GM23338 (cell line): Measurements from ENCODE around the gene ST8SIA1. TPM values are rescaled to one million over a fixed set of nuclear protein-coding genes. Genes with fewer than 3 reads are reported as not detected.

ENCODE experiments used
- ATAC-seq: fragments of 200-7000 bp; cut with Tn5 transposase; 3 replicates; pipeline ENCODE4 v1.9.1; 2020
- DNase-seq: peaks from one replicate; pipeline ENCODE4 v3.0.0-alpha.2; 2015; ENCODE audit warnings: low spot score
- H2AFZ ChIP-seq: fragments of 200-600 bp; sonication (generic); 2 replicates; pipeline ENCODE4 v1.8.0; 2016; ENCODE audit warnings: antibody characterized with exemption, mild to moderate bottlenecking, moderate library complexity
- H3F3A ChIP-seq: fragments of 200-600 bp; sonication (generic); replicated peaks from 2 replicates; pipeline ENCODE4 v1.8.0; 2017; ENCODE audit warnings: antibody characterized with exemption, mixed run types, low read depth
- H3K27ac ChIP-seq: fragments of 200-600 bp; sonication (generic); 2 replicates; pipeline ENCODE4 v1.6.1; 2016; ENCODE audit warnings: low read depth
- H3K27me3 ChIP-seq: fragments of 200-600 bp; sonication (generic); 2 replicates; pipeline ENCODE4 v1.8.0; 2016; ENCODE audit warnings: mild to moderate bottlenecking, mixed run types, moderate library complexity; ENCODE audit not compliant: insufficient read depth
- H3K36me3 ChIP-seq: fragments of 200-600 bp; sonication (generic); 2 replicates; pipeline ENCODE4 v1.8.0; 2016; ENCODE audit warnings: mild to moderate bottlenecking; ENCODE audit not compliant: insufficient read depth
- H3K4me1 ChIP-seq: fragments of 200-600 bp; sonication (generic); 2 replicates; pipeline ENCODE4 v1.8.0; 2016; ENCODE audit warnings: mild to moderate bottlenecking, moderate library complexity; ENCODE audit not compliant: insufficient read depth
- H3K4me2 ChIP-seq: fragments of 200-600 bp; sonication (generic); 2 replicates; pipeline ENCODE4 v1.7.1; 2017; ENCODE audit warnings: mixed run types
- H3K4me3 ChIP-seq: fragments of 200-600 bp; sonication (generic); 2 replicates; pipeline ENCODE4 v1.6.1; 2016; ENCODE audit warnings: mixed run types
- H3K79me2 ChIP-seq: fragments of 200-600 bp; sonication (generic); replicated peaks from 2 replicates; pipeline ENCODE4 v1.8.0; 2017; ENCODE audit warnings: mild to moderate bottlenecking; ENCODE audit not compliant: insufficient read depth
- H3K9me2 ChIP-seq: fragments of 200-600 bp; sonication (generic); 2 replicates; pipeline ENCODE4 v1.8.0; 2017; ENCODE audit not compliant: insufficient read depth
- H4K20me1 ChIP-seq: fragments of 200-600 bp; sonication (generic); replicated peaks from 2 replicates; pipeline ENCODE4 v1.8.0; 2017; ENCODE audit warnings: mild to moderate bottlenecking; ENCODE audit not compliant: insufficient read depth
- H3K27ac Mint-ChIP-seq: 2 replicates; pipeline ENCODE4 v1.8.0; 2020; ENCODE audit warnings: inconsistent platforms, mild to moderate bottlenecking, moderate library complexity, mixed read lengths
- H3K27me3 Mint-ChIP-seq: 3 replicates; pipeline ENCODE4 v1.8.0; 2022; ENCODE audit warnings: low read depth, mild to moderate bottlenecking, moderate library complexity, mixed read lengths, inconsistent platforms; ENCODE audit not compliant: insufficient read depth, poor library complexity
- H3K36me3 Mint-ChIP-seq: 3 replicates; pipeline ENCODE4 v1.8.0; 2021; ENCODE audit warnings: low read depth, mild to moderate bottlenecking, inconsistent platforms, moderate library complexity, mixed read lengths
- H3K4me1 Mint-ChIP-seq: 3 replicates; pipeline ENCODE4 v1.8.0; 2020; ENCODE audit warnings: mild to moderate bottlenecking, inconsistent platforms, mixed read lengths
- H3K4me3 Mint-ChIP-seq: 3 replicates; pipeline ENCODE4 v1.8.0; 2021; ENCODE audit warnings: moderate library complexity, mild to moderate bottlenecking, inconsistent platforms, mixed read lengths
- H3K9me3 Mint-ChIP-seq: 3 replicates; pipeline ENCODE4 v1.8.0; 2020; ENCODE audit warnings: moderate library complexity, mild to moderate bottlenecking, inconsistent platforms, mixed read lengths
- CREB1 ChIP-seq: fragments of 250-450 bp; sonication (Bioruptor Pico); IDR thresholded peaks from 2 replicates; pipeline ENCODE4 v1.5.0; 2020; ENCODE audit warnings: low read depth, mild to moderate bottlenecking, moderate library complexity
- EZH2phosphoT487 ChIP-seq: fragments of 200-600 bp; sonication (generic); IDR thresholded peaks from one replicate; pipeline ENCODE4 v1.8.1; 2018; ENCODE audit warnings: antibody characterized with exemption; ENCODE audit not compliant: unreplicated experiment
- JUNB ChIP-seq: IDR thresholded peaks from one replicate; pipeline ENCODE4 v1.6.1; 2016; ENCODE audit warnings: antibody characterized with exemption; ENCODE audit not compliant: unreplicated experiment
- POLR2AphosphoS5 ChIP-seq: IDR thresholded peaks from 2 replicates; pipeline ENCODE4 v1.6.1; 2016; ENCODE audit warnings: antibody characterized with exemption, low read depth
- ZNF114 ChIP-seq: fragments of 250-450 bp; sonication (Bioruptor Pico); IDR thresholded peaks from 2 replicates; pipeline ENCODE4 v1.5.0; 2020; ENCODE audit warnings: mild to moderate bottlenecking, moderate library complexity
- polyA plus RNA-seq: library from polyadenylated mRNA; unstranded; fragments of >200 nt; fragmentation: Nextera tagmentation; extraction: Ambion mirVana; gene quantifications from 2 replicates; pipeline ENCODE4 v1.2.1, GENCODE V29; 2016
- total RNA-seq: library from RNA; depleted of rRNA; stranded (reverse); fragments of >200 nt; shearing (Covaris generic); gene quantifications from 2 replicates; pipeline ENCODE4 v1.2.3, GENCODE V29; 2014
- TF ChIP-seq, protein P1 (sequence below): fragments of 250-450 bp; sonication (Bioruptor Pico); IDR thresholded peaks from 2 replicates; pipeline ENCODE4 v1.5.0; 2020; ENCODE audit warnings: mild to moderate bottlenecking, moderate library complexity
- TF ChIP-seq, protein P2 (sequence below): IDR thresholded peaks from 2 replicates; pipeline ENCODE4 v1.6.1; 2016; ENCODE audit warnings: antibody characterized with exemption

ST8SIA1 gene
- total and polyA plus RNA-seq, 2 experiments from 2014 or later: 2.5 to 5.1 TPM

DNA sequence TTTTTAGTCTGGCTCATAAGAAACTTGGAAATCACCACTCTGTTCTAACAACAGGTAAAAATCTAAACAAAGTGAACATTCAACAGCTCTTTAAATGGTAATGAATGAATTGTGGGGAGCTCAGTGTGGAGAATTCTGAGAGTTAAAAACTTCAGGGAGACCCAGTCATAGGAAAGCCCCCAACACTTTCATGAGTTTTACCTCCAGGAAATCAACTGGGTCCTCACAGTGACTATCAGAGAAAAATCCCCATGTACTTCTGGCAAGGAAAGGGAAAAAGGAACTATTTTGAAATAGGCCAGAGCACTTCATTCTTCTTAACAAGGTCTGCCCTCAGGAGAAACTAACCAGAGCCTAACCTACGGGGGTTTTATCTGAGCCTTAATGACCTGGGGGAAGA lies 153.8 kb downstream of the ST8SIA1 start (continued):
- TF ChIP-seq, protein P1, sequence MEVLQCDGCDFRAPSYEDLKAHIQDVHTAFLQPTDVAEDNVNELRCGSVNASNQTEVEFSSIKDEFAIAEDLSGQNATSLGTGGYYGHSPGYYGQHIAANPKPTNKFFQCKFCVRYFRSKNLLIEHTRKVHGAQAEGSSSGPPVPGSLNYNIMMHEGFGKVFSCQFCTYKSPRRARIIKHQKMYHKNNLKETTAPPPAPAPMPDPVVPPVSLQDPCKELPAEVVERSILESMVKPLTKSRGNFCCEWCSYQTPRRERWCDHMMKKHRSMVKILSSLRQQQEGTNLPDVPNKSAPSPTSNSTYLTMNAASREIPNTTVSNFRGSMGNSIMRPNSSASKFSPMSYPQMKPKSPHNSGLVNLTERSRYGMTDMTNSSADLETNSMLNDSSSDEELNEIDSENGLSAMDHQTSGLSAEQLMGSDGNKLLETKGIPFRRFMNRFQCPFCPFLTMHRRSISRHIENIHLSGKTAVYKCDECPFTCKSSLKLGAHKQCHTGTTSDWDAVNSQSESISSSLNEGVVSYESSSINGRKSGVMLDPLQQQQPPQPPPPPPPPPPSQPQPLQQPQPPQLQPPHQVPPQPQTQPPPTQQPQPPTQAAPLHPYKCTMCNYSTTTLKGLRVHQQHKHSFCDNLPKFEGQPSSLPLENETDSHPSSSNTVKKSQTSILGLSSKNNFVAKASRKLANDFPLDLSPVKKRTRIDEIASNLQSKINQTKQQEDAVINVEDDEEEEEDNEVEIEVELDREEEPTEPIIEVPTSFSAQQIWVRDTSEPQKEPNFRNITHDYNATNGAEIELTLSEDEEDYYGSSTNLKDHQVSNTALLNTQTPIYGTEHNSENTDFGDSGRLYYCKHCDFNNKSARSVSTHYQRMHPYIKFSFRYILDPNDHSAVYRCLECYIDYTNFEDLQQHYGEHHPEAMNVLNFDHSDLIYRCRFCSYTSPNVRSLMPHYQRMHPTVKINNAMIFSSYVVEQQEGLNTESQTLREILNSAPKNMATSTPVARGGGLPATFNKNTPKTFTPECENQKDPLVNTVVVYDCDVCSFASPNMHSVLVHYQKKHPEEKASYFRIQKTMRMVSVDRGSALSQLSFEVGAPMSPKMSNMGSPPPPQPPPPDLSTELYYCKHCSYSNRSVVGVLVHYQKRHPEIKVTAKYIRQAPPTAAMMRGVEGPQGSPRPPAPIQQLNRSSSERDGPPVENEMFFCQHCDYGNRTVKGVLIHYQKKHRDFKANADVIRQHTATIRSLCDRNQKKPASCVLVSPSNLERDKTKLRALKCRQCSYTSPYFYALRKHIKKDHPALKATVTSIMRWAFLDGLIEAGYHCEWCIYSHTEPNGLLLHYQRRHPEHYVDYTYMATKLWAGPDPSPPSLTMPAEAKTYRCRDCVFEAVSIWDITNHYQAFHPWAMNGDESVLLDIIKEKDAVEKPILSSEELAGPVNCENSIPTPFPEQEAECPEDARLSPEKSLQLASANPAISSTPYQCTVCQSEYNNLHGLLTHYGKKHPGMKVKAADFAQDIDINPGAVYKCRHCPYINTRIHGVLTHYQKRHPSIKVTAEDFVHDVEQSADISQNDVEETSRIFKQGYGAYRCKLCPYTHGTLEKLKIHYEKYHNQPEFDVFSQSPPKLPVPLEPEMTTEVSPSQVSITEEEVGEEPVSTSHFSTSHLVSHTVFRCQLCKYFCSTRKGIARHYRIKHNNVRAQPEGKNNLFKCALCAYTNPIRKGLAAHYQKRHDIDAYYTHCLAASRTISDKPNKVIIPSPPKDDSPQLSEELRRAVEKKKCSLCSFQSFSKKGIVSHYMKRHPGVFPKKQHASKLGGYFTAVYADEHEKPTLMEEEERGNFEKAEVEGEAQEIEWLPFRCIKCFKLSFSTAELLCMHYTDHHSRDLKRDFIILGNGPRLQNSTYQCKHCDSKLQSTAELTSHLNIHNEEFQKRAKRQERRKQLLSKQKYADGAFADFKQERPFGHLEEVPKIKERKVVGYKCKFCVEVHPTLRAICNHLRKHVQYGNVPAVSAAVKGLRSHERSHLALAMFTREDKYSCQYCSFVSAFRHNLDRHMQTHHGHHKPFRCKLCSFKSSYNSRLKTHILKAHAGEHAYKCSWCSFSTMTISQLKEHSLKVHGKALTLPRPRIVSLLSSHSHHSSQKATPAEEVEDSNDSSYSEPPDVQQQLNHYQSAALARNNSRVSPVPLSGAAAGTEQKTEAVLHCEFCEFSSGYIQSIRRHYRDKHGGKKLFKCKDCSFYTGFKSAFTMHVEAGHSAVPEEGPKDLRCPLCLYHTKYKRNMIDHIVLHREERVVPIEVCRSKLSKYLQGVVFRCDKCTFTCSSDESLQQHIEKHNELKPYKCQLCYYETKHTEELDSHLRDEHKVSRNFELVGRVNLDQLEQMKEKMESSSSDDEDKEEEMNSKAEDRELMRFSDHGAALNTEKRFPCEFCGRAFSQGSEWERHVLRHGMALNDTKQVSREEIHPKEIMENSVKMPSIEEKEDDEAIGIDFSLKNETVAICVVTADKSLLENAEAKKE (CRISPR knock-in tag): no peak
- TF ChIP-seq CREB1 (CRISPR knock-in tag) (no peak), POLR2AphosphoS5 (no peak), ZNF114 (CRISPR knock-in tag) (no peak), JUNB (no peak)

DNA sequence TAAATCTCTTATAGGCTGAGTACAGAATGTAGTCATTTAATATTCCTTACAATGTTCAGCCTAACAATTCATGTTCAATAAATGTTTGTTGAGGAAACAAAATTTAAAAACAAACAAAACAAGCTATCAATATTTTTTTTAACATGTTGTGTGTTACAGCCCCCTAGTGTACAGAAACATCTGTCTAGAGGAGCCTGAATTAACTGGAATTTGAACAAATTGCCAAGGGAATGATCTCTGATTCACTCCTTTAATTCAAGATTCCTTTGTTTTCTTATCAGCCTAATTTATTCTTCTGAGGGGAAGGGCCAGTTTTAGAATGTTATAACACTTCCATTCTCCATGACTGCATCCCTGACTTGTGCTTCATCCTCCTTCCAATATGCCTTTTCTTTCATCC lies 161.3 kb downstream of the ST8SIA1 start:
- ATAC-seq (no peak), DNase-seq (no peak)
- no peaks in the 10 kb centered on the region for H3K36me3 ChIP-seq
- TF ChIP-seq, protein P1 (CRISPR knock-in tag): no peak
- TF ChIP-seq, protein P2, sequence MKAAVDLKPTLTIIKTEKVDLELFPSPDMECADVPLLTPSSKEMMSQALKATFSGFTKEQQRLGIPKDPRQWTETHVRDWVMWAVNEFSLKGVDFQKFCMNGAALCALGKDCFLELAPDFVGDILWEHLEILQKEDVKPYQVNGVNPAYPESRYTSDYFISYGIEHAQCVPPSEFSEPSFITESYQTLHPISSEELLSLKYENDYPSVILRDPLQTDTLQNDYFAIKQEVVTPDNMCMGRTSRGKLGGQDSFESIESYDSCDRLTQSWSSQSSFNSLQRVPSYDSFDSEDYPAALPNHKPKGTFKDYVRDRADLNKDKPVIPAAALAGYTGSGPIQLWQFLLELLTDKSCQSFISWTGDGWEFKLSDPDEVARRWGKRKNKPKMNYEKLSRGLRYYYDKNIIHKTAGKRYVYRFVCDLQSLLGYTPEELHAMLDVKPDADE: no peak
- TF ChIP-seq JUNB: no peak
- no peak for TF ChIP-seq ZNF114 (CRISPR knock-in tag)
- no peak for TF ChIP-seq EZH2phosphoT487

More for the DNA sequence above, 161.3 kb downstream of the ST8SIA1 start:
- H3K9me2 ChIP-seq: no peaks in the 10 kb centered on the region
- Mint-ChIP-seq H3K36me3 (no peaks in the 10 kb centered on the region), H3K4me1 (no peaks in the 10 kb centered on the region), H3K27ac (no peak overlapping the region), H3K9me3 (no peaks in the 10 kb centered on the region; the same call in 2 of the 3 replicates), H3K4me3 (no peak overlapping the region), H3K27me3 (peaks cover 2% of the 10 kb centered on the region)
- H3K27me3 ChIP-seq: no peaks in the 10 kb centered on the region
- H4K20me1 ChIP-seq: no peaks in the 10 kb centered on the region
- no peaks in the 10 kb centered on the region for H3K79me2 ChIP-seq
- H3F3A ChIP-seq: no peaks in the 10 kb centered on the region
- no peak overlapping the region for H2AFZ ChIP-seq
- H3K4me1 ChIP-seq: no peaks in the 10 kb centered on the region
- H3K4me2 ChIP-seq: no peak overlapping the region
- no peak overlapping the region for H3K4me3 ChIP-seq
- no peak overlapping the region for H3K27ac ChIP-seq
